IMR-90 (cell line): ENCODE results near the gene PARP6. TPM values are rescaled to one million over a fixed set of nuclear protein-coding genes. Genes with fewer than 3 reads are reported as not detected.

Experiments used
- ATAC-seq: fragments of 200-7000 bp; cut with Tn5 transposase; 2 replicates; pipeline ENCODE4 v1.9.1; 2020; ENCODE audit warnings: low read depth, mild to moderate bottlenecking, moderate library complexity
- BruUV-seq: library from RNA; stranded (reverse); fragments of 400-500 nt; replicated peaks from 2 replicates; lab custom pipeline; 2021; lab: Mats Ljungman, UMichigan
- CTCF ChIA-PET: fragments of 300-600 bp; formaldehyde crosslinking; extraction: SDS; loops from one replicate; lab custom pipeline; 2021; ENCODE audit warnings: antibody characterized with exemption; lab: Yijun Ruan, JAX
- POLR2A ChIA-PET: fragments of 300-600 bp; sonication (Branson Sonifier 250); formaldehyde crosslinking; loops from one replicate; lab custom pipeline; 2022; ENCODE audit warnings: antibody characterized with exemption; ENCODE audit not compliant: unreplicated experiment; lab: Charles Lee
- DNase-seq: peaks from one replicate; pipeline ENCODE4 v3.0.0; 2013
- H2AFZ ChIP-seq: replicated peaks from 2 replicates; pipeline ENCODE3; 2013; ENCODE audit warnings: low read length, mild to moderate bottlenecking; ENCODE audit not compliant: poor library complexity
- H2AK5ac ChIP-seq: 2 replicates; pipeline ENCODE4 v1.6.1; 2013; ENCODE audit warnings: low read depth, low read length, inconsistent platforms
- H2AK9ac ChIP-seq: replicated peaks from 2 replicates; pipeline ENCODE3; 2013; ENCODE audit warnings: mild to moderate bottlenecking, low read depth, low read length, moderate library complexity; ENCODE audit not compliant: poor library complexity
- H2BK120ac ChIP-seq: 2 replicates; pipeline ENCODE4 v1.6.1; 2013; ENCODE audit warnings: low read depth, low read length, inconsistent platforms
- H2BK15ac ChIP-seq: 3 replicates; pipeline ENCODE4 v1.6.1; 2013; ENCODE audit warnings: low read depth, low read length, inconsistent platforms
- H2BK20ac ChIP-seq: 2 replicates; pipeline ENCODE4 v1.6.1; 2013; ENCODE audit warnings: low read depth, mild to moderate bottlenecking, inconsistent platforms, low read length, moderate library complexity
- H2BK5ac ChIP-seq: 2 replicates; pipeline ENCODE4 v1.6.1; 2013; ENCODE audit warnings: mild to moderate bottlenecking, low read depth, low read length, inconsistent platforms; ENCODE audit not compliant: poor library complexity, severe bottlenecking
- H3K14ac ChIP-seq: replicated peaks from 2 replicates; pipeline ENCODE4 v1.6.1; 2013; ENCODE audit warnings: low read depth, low read length, inconsistent platforms
- H3K18ac ChIP-seq: 2 replicates; pipeline ENCODE4 v1.6.1; 2013; ENCODE audit warnings: low read depth, low read length, control low read depth
- H3K23ac ChIP-seq: 2 replicates; pipeline ENCODE4 v1.6.1; 2013; ENCODE audit warnings: low read depth, low read length, inconsistent platforms
- H3K27ac ChIP-seq: 2 replicates; pipeline ENCODE4 v1.5.1; 2013; ENCODE audit warnings: mild to moderate bottlenecking, control low read depth, low read length; ENCODE audit not compliant: insufficient read depth
- H3K27me3 ChIP-seq: 2 replicates; pipeline ENCODE4 v1.6.1; 2013; ENCODE audit warnings: low read length; ENCODE audit not compliant: control insufficient read depth, insufficient read depth
- H3K36me3 ChIP-seq: 2 replicates; pipeline ENCODE4 v1.6.1; 2013; ENCODE audit warnings: low read length, mixed read lengths; ENCODE audit not compliant: control insufficient read depth, insufficient read depth
- H3K4ac ChIP-seq: 2 replicates; pipeline ENCODE4 v1.6.1; 2013; ENCODE audit warnings: low read depth, low read length, inconsistent platforms
- H3K4me1 ChIP-seq: 2 replicates; pipeline ENCODE4 v1.6.1; 2013; ENCODE audit warnings: low read length, mixed read lengths; ENCODE audit not compliant: control insufficient read depth, insufficient read depth
- H3K4me2 ChIP-seq: 2 replicates; pipeline ENCODE4 v1.6.1; 2013; ENCODE audit warnings: low read depth, mild to moderate bottlenecking, control low read depth, low read length, moderate library complexity
- H3K4me3 ChIP-seq: 2 replicates; pipeline ENCODE4 v1.5.1; 2013; ENCODE audit warnings: low read depth, mild to moderate bottlenecking, control low read depth, low read length, moderate library complexity; ENCODE audit not compliant: insufficient read depth
- H3K56ac ChIP-seq: 2 replicates; pipeline ENCODE4 v1.6.1; 2013; ENCODE audit warnings: low read length, inconsistent platforms; ENCODE audit not compliant: insufficient read depth; ENCODE audit errors: extremely low read depth
- H3K79me1 ChIP-seq, 2 experiments: 2 replicates each; pipeline ENCODE4 v1.6.1; 2013; ENCODE audit warnings: low read length in 2 of 2, inconsistent platforms in 1 of 2, low read depth in 1 of 2
- H3K9ac ChIP-seq: 2 replicates; pipeline ENCODE4 v1.6.1; 2013; ENCODE audit warnings: low read depth, low read length, control low read depth
- H3K9me1 ChIP-seq: 2 replicates; pipeline ENCODE4 v1.6.1; 2013; ENCODE audit warnings: low read length, inconsistent platforms; ENCODE audit not compliant: insufficient read depth
- H3K9me3 ChIP-seq: 2 replicates; pipeline ENCODE4 v1.6.1; 2013; ENCODE audit warnings: low read length; ENCODE audit not compliant: control insufficient read depth, insufficient read depth
- H4K20me1 ChIP-seq: 2 replicates; pipeline ENCODE4 v1.6.1; 2013; ENCODE audit warnings: low read length, inconsistent platforms; ENCODE audit not compliant: insufficient read depth
- H4K5ac ChIP-seq: 2 replicates; pipeline ENCODE4 v1.6.1; 2013; ENCODE audit warnings: mild to moderate bottlenecking, low read depth, low read length, control low read depth
- H4K8ac ChIP-seq, 2 experiments: 2 replicates each; pipeline ENCODE4 v1.6.1; 2013; ENCODE audit warnings: low read depth in 2 of 2, low read length in 2 of 2, control low read depth in 1 of 2, inconsistent platforms in 1 of 2
- H4K91ac ChIP-seq: 2 replicates; pipeline ENCODE4 v1.6.1; 2013; ENCODE audit warnings: low read depth, low read length, inconsistent platforms; ENCODE audit not compliant: insufficient read depth
- CEBPB ChIP-seq: IDR thresholded peaks from 2 replicates; pipeline ENCODE4 v1.6.1; 2012; ENCODE audit warnings: low read depth, low read length, improper control_type of control experiment
- FOS ChIP-seq: fragments of 150-350 bp; IDR thresholded peaks from 2 replicates; pipeline ENCODE4 v1.6.1; 2016; ENCODE audit warnings: low read depth, low read length
- RFX5 ChIP-seq: IDR thresholded peaks from 2 replicates; pipeline ENCODE4 v1.8.0; 2012; ENCODE audit warnings: low read depth, mild to moderate bottlenecking, low read length, moderate library complexity
- WGBS, 2 experiments: methylation state at CpG; one replicate each; pipeline versions ENCODE4 v1.1.5 to v1.1.7; 2013; ENCODE audit warnings: missing lambda C conversion rate in 2 of 2; ENCODE audit not compliant: insufficient read length in 1 of 2; ENCODE audit errors: extremely low coverage in 2 of 2; 5-methylcytosine and 5-hydroxymethylcytosine counted together
- dilution Hi-C: fragments of 300-500 bp; cut with HindIII; formaldehyde crosslinking; loops from one replicate; pipeline ENCODE4 v1.14.3; 2018; ENCODE audit warnings: low sequenced_read_pairs; ENCODE audit not compliant: unreplicated experiment
- in situ Hi-C: fragments of 300-500 bp; cut with MboI; formaldehyde crosslinking; loops from 3 replicates; pipeline ENCODE4 v1.14.3; 2019; ENCODE audit warnings: low sequenced_read_pairs, inconsistent platforms, mixed read lengths
- intact Hi-C: fragments of 100-400 bp; cut with micrococcal nuclease; formaldehyde crosslinking; loops from 2 replicates; pipeline ENCODE4 v1.10.0; 2022
- polyA plus RNA-seq, 3 experiments: library from polyadenylated mRNA; depleted of rRNA; stranded (reverse); fragments of >200 nt; gene quantifications; 2 replicates each; pipeline ENCODE4 v1.2.3, GENCODE V29; 2012; ENCODE audit warnings: low replicate concordance in 1 of 3
- total RNA-seq: library from RNA; depleted of rRNA; stranded (reverse); fragments of >200 nt; gene quantifications from 2 replicates; pipeline ENCODE4 v1.2.3, GENCODE V29; 2012
- TF ChIP-seq, protein P1 (sequence below): fragments of 150-350 bp; IDR thresholded peaks from 2 replicates; pipeline ENCODE4 v1.6.1; 2016; ENCODE audit warnings: low read depth, mild to moderate bottlenecking, low read length, moderate library complexity, borderline replicate concordance

The PARP6 gene
- total and polyA plus RNA-seq, 2 of the 4 experiments (the other 2 are of a cell fraction) = 13.4 to 45.1 TPM

DNA sequence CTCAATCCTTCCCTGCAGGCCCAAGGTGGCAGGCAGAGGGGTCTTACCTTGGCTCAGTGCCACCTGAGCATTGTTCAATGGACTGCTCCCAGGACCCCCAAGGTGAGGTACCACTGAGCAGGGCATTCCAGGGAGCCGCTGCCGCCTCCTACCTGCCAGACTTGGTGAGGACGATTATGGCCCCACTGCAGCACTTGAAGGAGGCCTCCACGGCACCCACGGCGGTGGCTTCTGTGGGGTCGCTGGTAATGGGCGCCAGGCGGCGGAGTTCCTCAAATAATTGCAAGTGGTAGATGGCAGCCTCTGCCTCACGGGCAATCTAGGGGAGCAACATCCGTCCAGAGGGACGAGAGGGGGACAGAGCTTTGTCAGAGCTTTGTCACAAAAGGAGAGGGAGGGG lies 70.1 kb downstream of the PARP6 start:
- peaks cover 87% of the 10 kb centered on the region for H3K36me3 ChIP-seq
- WGBS, 2 experiments = 89% methylated on average over 12 of the region's 13 CpGs; no CpG with 5 or more reads in 1 of the 2 experiments
- H3K56ac ChIP-seq = no peak overlapping the region
- H4K8ac ChIP-seq = no peak overlapping the region
- no peak overlapping the region for H4K91ac ChIP-seq
- H3K4me3 ChIP-seq = no peak overlapping the region
- H3K27me3 ChIP-seq = no peaks in the 10 kb centered on the region
- dilution Hi-C loops (no loop called here), intact Hi-C loops (no loop called here), in situ Hi-C loops (no loop called here)
- peaks cover 95% of the 10 kb centered on the region for H4K20me1 ChIP-seq
- H2BK15ac ChIP-seq = no peak overlapping the region
- H3K79me1 ChIP-seq = peaks cover 39 to 72% of the 10 kb centered on the region in 2 experiments
- no peak overlapping the region for H2BK5ac ChIP-seq
- no peak overlapping the region for H2AK9ac ChIP-seq
- no peak overlapping the region for H3K4me2 ChIP-seq
- no peak overlapping the region for H2BK120ac ChIP-seq
- no peaks in the 10 kb centered on the region for H3K9me3 ChIP-seq
- H3K4me1 ChIP-seq = peaks cover 2% of the 10 kb centered on the region; the same call in 1 of the 2 replicates
- TF ChIP-seq FOS = no peak
- TF ChIP-seq CEBPB = no peak
- TF ChIP-seq, protein P1, sequence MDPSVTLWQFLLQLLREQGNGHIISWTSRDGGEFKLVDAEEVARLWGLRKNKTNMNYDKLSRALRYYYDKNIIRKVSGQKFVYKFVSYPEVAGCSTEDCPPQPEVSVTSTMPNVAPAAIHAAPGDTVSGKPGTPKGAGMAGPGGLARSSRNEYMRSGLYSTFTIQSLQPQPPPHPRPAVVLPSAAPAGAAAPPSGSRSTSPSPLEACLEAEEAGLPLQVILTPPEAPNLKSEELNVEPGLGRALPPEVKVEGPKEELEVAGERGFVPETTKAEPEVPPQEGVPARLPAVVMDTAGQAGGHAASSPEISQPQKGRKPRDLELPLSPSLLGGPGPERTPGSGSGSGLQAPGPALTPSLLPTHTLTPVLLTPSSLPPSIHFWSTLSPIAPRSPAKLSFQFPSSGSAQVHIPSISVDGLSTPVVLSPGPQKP = no peak
- no peak for TF ChIP-seq RFX5
- POLR2A ChIA-PET = no interaction called here
- H3K14ac ChIP-seq = no peak overlapping the region
- 0 out of 2 replicates have a peak, but pooled peaks cover 3% of the 10 kb centered on the region for H3K9me1 ChIP-seq
- DNase-seq (no peak), ATAC-seq (no peak)
- no peak overlapping the region for H3K27ac ChIP-seq
- H2AFZ ChIP-seq = no peak overlapping the region
- H4K5ac ChIP-seq = no peak overlapping the region
- CTCF ChIA-PET = no interaction called here
- no peak overlapping the region for H2AK5ac ChIP-seq
- H3K9ac ChIP-seq = no peak overlapping the region
- no peak overlapping the region for H2BK20ac ChIP-seq
- no TSS peak for BruUV-seq
- no peak overlapping the region for H3K18ac ChIP-seq
- H3K23ac ChIP-seq = no peak overlapping the region
- H3K4ac ChIP-seq = no peak overlapping the region
